Hepatocyte (in vitro differentiated cells): ENCODE measurements around the gene MED19.

Experiments
- EZH2 ChIP-seq: fragments of 200-600 bp; sonication (generic); IDR thresholded peaks from 2 replicates; pipeline ENCODE4 v1.6.1; 2016; ENCODE audit warnings: antibody characterized with exemption, mild to moderate bottlenecking, borderline replicate concordance
- EZH2phosphoT487 ChIP-seq: fragments of 200-600 bp; sonication (generic); IDR thresholded peaks from one replicate; pipeline ENCODE4 v1.6.1; 2018; ENCODE audit warnings: antibody characterized with exemption, mild to moderate bottlenecking, low read depth, moderate library complexity; ENCODE audit not compliant: unreplicated experiment, severe bottlenecking
- TF ChIP-seq, protein P1 (sequence below): fragments of 200-600 bp; sonication (generic); IDR thresholded peaks from 2 replicates; pipeline ENCODE4 v1.5.1; 2016; ENCODE audit warnings: antibody characterized with exemption, mild to moderate bottlenecking; ENCODE audit not compliant: poor library complexity

DNA sequence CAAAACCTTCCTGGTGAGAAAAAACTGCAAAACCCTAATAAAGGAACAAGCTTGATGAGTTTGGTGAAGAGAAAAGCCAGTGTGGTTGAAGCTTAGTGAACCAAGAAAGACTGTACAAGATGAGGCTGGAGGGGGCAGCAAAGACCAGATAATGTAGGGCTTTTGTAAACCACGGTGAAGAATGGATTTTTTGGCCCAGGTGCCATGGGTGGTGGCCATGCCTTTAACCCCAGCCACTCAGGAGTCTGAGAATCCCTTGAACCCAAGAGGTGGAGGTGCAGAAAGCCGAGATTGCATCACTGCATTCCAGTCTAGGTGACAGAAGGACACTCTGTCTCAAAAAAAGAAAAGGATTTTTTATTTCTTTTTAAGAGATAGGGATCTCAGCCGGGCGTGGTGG is 49.1 kb downstream of the MED19 start:
- TF ChIP-seq, protein P1, sequence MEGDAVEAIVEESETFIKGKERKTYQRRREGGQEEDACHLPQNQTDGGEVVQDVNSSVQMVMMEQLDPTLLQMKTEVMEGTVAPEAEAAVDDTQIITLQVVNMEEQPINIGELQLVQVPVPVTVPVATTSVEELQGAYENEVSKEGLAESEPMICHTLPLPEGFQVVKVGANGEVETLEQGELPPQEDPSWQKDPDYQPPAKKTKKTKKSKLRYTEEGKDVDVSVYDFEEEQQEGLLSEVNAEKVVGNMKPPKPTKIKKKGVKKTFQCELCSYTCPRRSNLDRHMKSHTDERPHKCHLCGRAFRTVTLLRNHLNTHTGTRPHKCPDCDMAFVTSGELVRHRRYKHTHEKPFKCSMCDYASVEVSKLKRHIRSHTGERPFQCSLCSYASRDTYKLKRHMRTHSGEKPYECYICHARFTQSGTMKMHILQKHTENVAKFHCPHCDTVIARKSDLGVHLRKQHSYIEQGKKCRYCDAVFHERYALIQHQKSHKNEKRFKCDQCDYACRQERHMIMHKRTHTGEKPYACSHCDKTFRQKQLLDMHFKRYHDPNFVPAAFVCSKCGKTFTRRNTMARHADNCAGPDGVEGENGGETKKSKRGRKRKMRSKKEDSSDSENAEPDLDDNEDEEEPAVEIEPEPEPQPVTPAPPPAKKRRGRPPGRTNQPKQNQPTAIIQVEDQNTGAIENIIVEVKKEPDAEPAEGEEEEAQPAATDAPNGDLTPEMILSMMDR: peak; percentile 15
- TF ChIP-seq EZH2phosphoT487: no peak
- TF ChIP-seq EZH2: no peak
